Smooth muscle cell of the pulmonary artery (primary cell): ENCODE data around the gene HNRNPAB. TPM values are rescaled to one million over a fixed set of nuclear protein-coding genes. Genes with fewer than 3 reads are reported as not detected.

ENCODE experiments used
- total RNA-seq: library from RNA; depleted of rRNA; stranded (reverse); fragments of >200 nt; gene quantifications from 2 replicates; pipeline ENCODE4 v1.2.3, GENCODE V29; 2014

Gene HNRNPAB
- total RNA-seq, result 29.1 and 37.3 TPM in 2 replicates

DNA sequence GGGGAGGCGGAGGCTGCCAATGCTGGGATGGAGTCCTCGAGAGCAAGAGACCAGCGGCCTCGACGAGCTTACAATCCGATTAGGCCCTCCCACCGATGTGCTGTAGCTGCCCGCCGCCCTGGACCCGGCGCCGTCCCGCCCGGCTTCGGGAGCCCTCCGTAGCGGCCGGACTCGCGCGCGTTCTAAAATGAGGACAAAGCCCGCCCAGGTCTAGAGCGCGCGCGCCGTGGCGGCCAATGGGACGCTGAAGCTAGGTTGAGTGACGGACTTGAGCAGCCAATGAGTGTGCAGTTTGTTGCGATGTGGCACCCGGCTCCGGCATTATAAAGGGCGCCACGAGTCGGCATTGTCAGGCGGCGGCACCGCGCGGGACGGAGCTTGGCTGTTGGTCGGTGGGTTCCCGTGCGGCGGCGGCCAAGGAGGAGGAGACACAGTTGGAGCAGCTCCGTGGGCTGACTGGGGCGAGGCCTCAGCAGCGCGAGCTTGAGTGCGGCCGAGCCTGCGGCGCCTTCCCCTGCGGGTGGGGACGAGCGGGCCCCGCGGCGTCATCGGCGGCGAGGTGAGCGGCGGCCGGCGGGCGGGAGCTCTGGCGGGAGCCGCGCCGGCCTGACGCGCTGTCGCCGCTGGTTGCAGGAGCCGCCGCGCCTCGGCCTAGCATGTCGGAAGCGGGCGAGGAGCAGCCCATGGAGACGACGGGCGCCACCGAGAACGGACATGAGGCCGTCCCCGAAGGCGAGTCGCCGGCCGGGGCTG is at the start of gene HNRNPAB:
HNRNPAB (plus strand) TSS at position 352 of the 753 bp plus-strand sequence; CDS start at position 657, 305 bp downstream.

DNA sequence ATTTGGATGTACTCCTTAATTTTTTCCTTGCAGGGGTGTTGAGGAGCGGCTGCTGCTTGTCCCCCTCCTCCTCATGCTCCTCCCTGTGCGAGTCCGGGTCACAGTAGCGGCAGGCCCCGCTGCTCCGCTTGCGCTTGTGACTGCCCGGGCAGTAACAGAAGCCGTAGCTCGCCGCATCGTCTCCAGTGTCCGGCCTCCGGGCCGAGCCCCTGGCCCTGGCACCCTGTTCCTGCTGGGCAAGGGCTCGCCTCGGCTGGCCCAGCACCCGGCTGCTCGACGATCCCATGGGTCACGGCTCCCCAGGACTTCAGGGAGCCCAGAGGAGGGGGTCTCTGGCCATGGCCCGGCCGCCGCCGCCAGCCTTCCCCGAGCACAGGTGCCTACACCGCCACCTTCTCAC is 17.3 kb upstream of the HNRNPAB start, which contains the start of gene GMCL2:
GMCL2 (minus strand) TSS at position 358 of the 400 bp plus-strand sequence; CDS start at position 286, 72 bp downstream.

DNA sequence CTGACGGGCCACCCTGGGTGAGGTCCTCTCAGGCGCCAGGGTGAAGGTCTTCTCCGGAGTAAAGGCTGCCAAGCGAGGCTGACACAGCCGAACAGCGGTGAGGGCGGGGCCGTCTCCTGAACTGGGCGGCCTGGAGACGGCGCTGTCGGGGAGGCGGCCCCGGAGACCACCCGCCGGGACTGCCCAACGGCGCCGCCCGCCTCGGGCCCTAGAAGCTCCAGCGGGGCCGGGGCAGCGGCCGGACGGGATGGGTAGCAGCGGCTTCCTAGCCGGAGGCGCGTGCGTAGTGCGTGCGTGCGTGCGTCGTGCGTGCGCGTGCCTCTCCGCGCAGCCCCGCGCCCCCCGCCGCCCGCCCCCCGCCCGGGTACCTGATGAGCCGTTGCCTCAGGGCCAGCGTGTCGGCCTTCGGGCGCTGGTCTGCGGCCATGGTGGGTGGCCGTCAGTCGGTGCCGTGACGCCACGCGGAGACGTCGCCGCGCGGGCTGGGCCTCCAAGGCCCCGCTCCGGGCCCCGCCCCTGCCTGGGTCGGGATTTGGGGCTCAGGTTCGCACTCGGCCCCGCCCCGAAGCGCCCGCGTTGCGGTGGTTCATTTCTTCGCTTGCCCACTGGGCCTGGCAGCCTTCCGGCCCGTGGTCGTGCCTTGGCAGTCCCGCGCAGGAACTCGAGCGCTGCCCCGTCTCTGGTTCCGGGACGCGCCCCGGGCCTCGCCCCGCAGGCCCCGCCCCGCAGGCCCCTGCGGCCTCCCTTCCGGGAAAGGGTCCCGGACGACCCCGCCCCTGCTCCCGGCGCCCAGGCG is 28.0 kb downstream of the HNRNPAB start, which contains the start of gene PHYKPL:
PHYKPL (minus strand) TSS at position 679 of the 796 bp plus-strand sequence; CDS start at position 427, 252 bp downstream.

Other genes with a start within 250 kb of the HNRNPAB start
- not detected in 2 replicates for gene PROP1, start 208.3 kb upstream of the HNRNPAB start, total RNA-seq
- 0.13 and 0.20 TPM in 2 replicates for gene N4BP3, start 91.0 kb upstream of the HNRNPAB start, total RNA-seq
- 29.1 and 30.0 TPM in 2 replicates for gene RMND5B, start 73.5 kb upstream of the HNRNPAB start, total RNA-seq
- gene NHP2, start 50.6 kb upstream of the HNRNPAB start, total RNA-seq, result 68.9 and 89.8 TPM in 2 replicates
- gene GMCL2, start 17.2 kb upstream of the HNRNPAB start, total RNA-seq, result not detected in 2 replicates
- 38.7 and 42.9 TPM in 2 replicates for gene PHYKPL, start 28.3 kb downstream of the HNRNPAB start, total RNA-seq